PFSK-1 (cell line): ENCODE data around the gene UNC45B.

ENCODE experiments used
- FOXP2 ChIP-seq: optimal IDR thresholded peaks from 2 replicates; pipeline ENCODE3; 2011; ENCODE audit warnings: borderline replicate concordance, control low read depth, inconsistent platforms; ENCODE audit not compliant: insufficient read depth; ENCODE audit errors: extremely low read length, extremely low read depth
- POLR2AphosphoS5 ChIP-seq: IDR thresholded peaks from 2 replicates; pipeline ENCODE4 v1.6.1; 2012; ENCODE audit warnings: low read depth, mild to moderate bottlenecking, control low read depth, low read length, moderate library complexity
- SIN3A ChIP-seq: IDR thresholded peaks from 2 replicates; pipeline ENCODE4 v1.6.1; 2012; ENCODE audit warnings: mild to moderate bottlenecking, low read length, moderate library complexity, borderline replicate concordance; ENCODE audit not compliant: insufficient read depth
- TAF1 ChIP-seq: IDR thresholded peaks from 2 replicates; pipeline ENCODE4 v1.6.1; 2012; ENCODE audit warnings: low read length, control low read depth, borderline replicate concordance; ENCODE audit not compliant: insufficient read depth
- TF ChIP-seq, protein P1 (sequence below), 2 experiments: IDR thresholded peaks; 2 replicates each; pipeline versions ENCODE4 v1.6.1 to v1.8.0; 2011 to 2012; ENCODE audit warnings: low read depth in 2 of 2, low read length in 2 of 2, control low read depth in 1 of 2, inconsistent platforms in 1 of 2, mild to moderate bottlenecking in 1 of 2, moderate library complexity in 1 of 2; ENCODE audit not compliant: insufficient read depth in 1 of 2

Gene UNC45B

DNA sequence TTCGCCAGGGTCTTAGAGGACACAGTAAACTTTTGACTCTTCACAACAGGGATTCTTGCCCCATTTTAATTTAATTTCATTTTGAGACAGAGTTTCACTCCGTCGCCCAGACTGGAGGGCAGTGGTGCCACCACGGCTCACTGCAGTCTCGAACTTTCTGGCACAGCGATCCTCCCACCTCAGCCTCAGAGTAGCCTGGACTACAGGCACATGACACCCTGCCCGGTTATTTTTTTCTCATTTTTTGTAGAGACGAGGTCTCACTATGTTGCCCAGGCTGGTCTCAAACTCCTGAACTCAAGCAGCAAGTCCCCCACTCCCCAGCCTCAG is 5.2 kb upstream of the UNC45B start:
- TF ChIP-seq POLR2AphosphoS5 (no peak), FOXP2 (no peak), TAF1 (no peak), SIN3A (no peak)
- TF ChIP-seq, protein P1, sequence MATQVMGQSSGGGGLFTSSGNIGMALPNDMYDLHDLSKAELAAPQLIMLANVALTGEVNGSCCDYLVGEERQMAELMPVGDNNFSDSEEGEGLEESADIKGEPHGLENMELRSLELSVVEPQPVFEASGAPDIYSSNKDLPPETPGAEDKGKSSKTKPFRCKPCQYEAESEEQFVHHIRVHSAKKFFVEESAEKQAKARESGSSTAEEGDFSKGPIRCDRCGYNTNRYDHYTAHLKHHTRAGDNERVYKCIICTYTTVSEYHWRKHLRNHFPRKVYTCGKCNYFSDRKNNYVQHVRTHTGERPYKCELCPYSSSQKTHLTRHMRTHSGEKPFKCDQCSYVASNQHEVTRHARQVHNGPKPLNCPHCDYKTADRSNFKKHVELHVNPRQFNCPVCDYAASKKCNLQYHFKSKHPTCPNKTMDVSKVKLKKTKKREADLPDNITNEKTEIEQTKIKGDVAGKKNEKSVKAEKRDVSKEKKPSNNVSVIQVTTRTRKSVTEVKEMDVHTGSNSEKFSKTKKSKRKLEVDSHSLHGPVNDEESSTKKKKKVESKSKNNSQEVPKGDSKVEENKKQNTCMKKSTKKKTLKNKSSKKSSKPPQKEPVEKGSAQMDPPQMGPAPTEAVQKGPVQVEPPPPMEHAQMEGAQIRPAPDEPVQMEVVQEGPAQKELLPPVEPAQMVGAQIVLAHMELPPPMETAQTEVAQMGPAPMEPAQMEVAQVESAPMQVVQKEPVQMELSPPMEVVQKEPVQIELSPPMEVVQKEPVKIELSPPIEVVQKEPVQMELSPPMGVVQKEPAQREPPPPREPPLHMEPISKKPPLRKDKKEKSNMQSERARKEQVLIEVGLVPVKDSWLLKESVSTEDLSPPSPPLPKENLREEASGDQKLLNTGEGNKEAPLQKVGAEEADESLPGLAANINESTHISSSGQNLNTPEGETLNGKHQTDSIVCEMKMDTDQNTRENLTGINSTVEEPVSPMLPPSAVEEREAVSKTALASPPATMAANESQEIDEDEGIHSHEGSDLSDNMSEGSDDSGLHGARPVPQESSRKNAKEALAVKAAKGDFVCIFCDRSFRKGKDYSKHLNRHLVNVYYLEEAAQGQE (IDR thresholded peaks at IDR 0.05; ENCODE audit: insufficient read depth in 1 of 2, low read depth in 2 of 2, low read length in 2 of 2) = no peak

DNA sequence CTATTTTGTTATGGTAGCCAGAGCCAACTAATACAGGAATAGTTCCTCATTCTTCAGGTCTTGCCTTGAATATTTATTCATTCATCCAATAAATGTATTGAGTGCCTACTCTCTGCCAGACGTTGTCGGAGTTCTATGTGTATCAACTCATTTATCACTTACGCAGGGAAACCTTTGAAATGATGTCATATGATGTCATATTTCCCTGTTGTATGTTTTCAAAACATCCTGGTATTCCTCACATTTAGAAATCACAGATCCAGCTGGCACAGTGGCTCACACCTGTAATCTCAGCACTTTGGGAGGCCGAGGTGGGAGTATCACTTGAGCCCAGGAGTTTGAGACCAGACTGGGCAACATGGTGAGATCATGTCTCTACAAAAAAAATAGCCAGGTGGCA is 2.8 kb upstream of the UNC45B start:
- TF ChIP-seq POLR2AphosphoS5 (no peak), SIN3A (no peak), TAF1 (no peak), FOXP2 (no peak)
- TF ChIP-seq, protein P1 (IDR thresholded peaks at IDR 0.05; ENCODE audit: insufficient read depth in 1 of 2, low read depth in 2 of 2, low read length in 2 of 2) = no peak

DNA sequence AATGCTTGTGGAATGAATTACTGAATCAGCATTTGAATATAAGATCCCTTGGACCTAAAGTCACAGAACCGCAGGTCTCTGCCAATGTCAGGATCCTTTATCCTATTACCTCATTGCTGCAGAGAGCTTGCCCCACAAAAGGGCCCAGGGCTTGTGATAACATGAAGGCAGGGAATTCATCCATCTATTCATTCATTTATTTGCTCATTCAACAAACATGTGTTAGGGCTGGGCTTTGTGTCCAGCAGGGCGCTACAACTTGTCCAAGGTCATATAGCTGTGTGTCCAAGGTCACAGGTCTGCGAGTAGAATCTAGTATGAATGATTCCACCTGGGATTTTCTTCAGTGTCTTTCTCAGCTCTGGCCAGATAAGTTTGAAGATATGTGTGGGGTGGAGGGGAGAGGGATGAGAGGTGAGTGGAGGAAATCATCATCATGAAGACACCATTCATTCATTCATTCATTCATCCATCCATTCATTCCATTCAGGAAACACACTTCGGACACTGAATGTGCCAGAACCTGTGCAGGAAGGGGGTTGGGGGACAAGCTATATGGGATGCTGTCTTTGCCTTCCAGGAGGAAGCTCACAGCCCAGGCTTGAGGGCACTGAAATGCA is 1.3 kb upstream of the UNC45B start:
- TF ChIP-seq SIN3A (no peak), TAF1 (no peak), POLR2AphosphoS5 (no peak), FOXP2 (no peak)
- TF ChIP-seq, protein P1 (IDR thresholded peaks at IDR 0.05; ENCODE audit: insufficient read depth in 1 of 2, low read depth in 2 of 2, low read length in 2 of 2) = no peak

DNA sequence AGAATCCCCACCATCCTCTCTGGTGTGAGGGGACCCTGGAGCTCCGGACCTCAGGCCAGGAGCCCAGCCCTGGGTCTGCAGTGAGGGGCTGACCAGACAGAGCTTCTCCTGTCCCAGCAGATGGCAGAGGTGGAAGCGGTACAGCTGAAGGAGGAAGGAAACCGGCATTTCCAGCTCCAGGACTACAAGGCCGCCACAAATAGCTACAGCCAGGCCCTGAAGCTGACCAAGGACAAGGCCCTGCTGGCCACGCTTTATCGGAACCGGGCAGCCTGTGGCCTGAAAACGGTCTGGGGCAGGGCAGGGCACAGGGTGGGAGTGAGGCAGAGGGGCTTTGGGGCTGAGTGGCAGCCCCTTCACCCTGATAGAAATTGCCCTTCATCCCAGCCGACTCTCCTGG is 527 bp downstream of the UNC45B start:
- TF ChIP-seq POLR2AphosphoS5 = no peak
- no peak for TF ChIP-seq SIN3A
- TF ChIP-seq, protein P1 (IDR thresholded peaks at IDR 0.05; ENCODE audit: insufficient read depth in 1 of 2, low read depth in 2 of 2, low read length in 2 of 2) = no peak
- TF ChIP-seq FOXP2 = no peak
- TF ChIP-seq TAF1 = no peak

DNA sequence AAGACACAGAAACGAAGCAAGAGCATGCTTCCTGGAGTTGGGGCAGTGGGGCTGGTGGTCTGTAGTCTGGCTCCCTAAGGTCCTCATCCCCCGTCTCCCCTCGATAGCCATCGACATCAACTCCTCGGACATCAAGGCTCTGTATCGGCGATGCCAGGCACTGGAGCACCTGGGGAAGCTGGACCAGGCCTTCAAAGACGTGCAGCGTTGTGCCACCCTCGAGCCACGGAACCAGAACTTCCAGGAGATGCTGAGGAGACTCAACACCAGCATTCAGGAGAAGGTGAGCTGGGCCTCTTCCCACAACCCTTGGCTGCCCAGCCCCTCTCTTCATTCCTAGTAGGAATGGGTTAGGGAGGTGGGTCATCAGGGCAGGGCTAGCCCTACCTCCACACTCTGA is 2.3 kb downstream of the UNC45B start:
- TF ChIP-seq SIN3A (no peak), POLR2AphosphoS5 (no peak), FOXP2 (no peak), TAF1 (no peak)
- TF ChIP-seq, protein P1 (IDR thresholded peaks at IDR 0.05; ENCODE audit: insufficient read depth in 1 of 2, low read depth in 2 of 2, low read length in 2 of 2) = no peak
